GM13976 (cell line): ENCODE measurements around the gene FSD2.

ENCODE experiments used
- DNase-seq: peaks from one replicate; pipeline ENCODE4 v3.0.0; 2012; ENCODE audit warnings: low spot score
- in situ Hi-C: fragments of 300-500 bp; cut with MboI; formaldehyde crosslinking; loops from one replicate; pipeline ENCODE4 v1.12.0; 2022; ENCODE audit warnings: low sequenced_read_pairs, mixed read lengths, inconsistent platforms; ENCODE audit not compliant: unreplicated experiment
- TF ChIP-seq, protein P1 (sequence below): IDR thresholded peaks from 2 replicates; pipeline ENCODE4 v1.5.1; 2012; ENCODE audit warnings: borderline replicate concordance, mild to moderate bottlenecking; ENCODE audit not compliant: insufficient read depth; ENCODE audit errors: extremely low read depth, missing control alignments, control extremely low read depth

FSD2 gene

DNA sequence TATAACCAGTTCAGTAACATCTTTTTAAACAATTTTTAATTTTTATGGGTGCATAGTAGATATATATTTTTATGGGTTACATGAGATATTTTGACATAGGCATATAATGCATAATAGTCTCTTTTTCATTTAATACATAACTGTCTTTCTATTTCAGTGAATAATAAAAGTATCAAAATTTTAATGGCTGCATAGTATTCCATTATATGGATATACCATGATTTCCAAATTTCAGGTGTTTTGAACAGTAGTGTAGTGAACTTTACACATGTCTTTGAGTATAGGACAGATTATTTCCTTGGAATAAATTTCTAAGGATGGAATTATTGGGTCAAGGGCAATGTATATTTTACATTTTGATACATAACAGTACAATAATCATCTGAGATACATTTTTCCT is 14.3 kb upstream of the FSD2 start:
- TF ChIP-seq, protein P1, sequence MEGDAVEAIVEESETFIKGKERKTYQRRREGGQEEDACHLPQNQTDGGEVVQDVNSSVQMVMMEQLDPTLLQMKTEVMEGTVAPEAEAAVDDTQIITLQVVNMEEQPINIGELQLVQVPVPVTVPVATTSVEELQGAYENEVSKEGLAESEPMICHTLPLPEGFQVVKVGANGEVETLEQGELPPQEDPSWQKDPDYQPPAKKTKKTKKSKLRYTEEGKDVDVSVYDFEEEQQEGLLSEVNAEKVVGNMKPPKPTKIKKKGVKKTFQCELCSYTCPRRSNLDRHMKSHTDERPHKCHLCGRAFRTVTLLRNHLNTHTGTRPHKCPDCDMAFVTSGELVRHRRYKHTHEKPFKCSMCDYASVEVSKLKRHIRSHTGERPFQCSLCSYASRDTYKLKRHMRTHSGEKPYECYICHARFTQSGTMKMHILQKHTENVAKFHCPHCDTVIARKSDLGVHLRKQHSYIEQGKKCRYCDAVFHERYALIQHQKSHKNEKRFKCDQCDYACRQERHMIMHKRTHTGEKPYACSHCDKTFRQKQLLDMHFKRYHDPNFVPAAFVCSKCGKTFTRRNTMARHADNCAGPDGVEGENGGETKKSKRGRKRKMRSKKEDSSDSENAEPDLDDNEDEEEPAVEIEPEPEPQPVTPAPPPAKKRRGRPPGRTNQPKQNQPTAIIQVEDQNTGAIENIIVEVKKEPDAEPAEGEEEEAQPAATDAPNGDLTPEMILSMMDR, result no peak
- in situ Hi-C loops, result no loop called here
- no peak for DNase-seq

DNA sequence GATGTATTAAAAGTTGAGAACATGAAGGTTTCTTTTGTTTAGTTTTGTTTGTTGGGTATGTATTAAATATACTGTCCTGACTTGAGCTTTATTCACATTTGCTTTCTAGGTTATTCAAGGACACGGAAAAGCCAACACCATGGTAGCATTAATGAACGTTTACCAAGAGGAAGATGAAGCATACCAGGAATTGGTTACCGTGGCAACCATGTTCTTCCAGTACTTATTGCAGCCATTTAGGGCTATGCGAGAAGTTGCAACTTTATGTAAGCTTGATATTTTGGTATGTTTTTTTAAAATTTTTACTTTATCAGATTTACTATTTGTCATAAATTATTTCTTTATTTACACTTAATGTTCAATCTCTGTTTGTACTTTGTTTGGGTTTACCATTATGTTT is 7.1 kb upstream of the FSD2 start:
- DNase-seq, result no peak
- TF ChIP-seq, protein P1, result no peak
- in situ Hi-C loops, result no loop called here

DNA sequence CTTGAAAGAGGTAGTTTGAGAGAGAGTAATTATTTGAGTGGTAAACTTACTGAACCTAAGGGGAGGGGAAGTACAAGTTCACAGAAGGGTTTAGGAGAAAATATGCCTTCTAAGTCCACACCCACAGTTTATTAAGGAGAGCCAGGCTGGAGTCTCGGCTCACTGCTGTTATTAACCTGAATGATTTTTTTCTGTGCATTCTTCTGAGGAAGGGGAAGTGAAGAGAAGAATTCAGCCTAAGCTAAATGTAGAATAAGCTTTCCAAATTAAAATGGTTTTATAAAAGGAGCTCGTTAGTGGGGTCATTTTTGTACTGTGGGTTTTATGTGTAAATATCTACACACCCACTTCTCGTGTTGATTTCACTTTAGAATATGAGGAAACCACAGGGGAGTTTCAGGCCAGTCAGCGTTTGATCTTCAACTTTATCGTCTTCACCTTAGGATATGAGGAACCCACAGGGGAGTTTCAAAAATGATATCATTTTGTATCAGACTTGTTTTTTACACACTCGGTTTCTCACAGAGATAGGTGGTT is 5.1 kb upstream of the FSD2 start:
- TF ChIP-seq, protein P1, result no peak
- DNase-seq, result no peak
- in situ Hi-C loops, result no loop called here

DNA sequence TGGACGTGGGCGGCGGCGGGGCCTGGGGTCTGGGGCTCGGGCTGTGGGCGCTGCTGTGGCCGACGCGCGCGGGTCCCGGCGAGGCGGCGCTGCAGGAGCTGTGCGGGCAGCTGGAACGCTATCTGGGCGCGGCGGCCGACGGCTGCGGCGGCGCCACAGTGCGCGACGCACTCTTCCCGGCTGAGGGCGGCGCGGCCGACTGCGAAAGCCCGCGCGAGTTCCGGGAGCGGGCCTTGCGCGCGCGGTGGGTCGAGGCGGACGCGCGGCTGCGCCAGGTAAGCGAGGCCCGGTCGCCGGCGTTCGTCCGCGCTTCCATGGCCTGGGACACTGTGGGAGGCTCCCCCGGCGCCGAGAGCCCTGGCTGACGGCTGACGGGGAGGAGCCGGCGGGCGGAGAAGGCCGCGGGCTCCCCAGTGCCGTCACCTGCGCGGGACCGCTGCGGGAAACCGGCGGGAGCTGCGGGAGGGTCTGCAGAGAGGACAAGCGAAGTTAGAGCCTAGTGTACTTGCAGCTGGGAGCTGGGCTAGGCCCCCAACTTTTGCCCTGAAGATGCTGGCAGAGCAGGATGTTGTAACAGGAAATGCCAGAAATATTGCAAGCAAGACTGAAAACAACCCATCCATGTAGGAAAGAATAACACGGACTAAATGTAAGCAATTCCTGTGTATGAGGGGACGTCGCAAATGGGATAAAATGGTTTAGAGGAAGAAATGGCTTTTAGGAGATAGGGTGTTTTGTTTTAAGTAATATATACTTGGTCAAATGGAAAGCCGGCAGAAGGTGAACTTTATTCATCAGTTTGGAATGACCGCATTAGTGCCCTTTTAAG is 4.4 kb upstream of the FSD2 start:
- DNase-seq, result no peak
- TF ChIP-seq, protein P1, result no peak
- in situ Hi-C loops, result no loop called here

DNA sequence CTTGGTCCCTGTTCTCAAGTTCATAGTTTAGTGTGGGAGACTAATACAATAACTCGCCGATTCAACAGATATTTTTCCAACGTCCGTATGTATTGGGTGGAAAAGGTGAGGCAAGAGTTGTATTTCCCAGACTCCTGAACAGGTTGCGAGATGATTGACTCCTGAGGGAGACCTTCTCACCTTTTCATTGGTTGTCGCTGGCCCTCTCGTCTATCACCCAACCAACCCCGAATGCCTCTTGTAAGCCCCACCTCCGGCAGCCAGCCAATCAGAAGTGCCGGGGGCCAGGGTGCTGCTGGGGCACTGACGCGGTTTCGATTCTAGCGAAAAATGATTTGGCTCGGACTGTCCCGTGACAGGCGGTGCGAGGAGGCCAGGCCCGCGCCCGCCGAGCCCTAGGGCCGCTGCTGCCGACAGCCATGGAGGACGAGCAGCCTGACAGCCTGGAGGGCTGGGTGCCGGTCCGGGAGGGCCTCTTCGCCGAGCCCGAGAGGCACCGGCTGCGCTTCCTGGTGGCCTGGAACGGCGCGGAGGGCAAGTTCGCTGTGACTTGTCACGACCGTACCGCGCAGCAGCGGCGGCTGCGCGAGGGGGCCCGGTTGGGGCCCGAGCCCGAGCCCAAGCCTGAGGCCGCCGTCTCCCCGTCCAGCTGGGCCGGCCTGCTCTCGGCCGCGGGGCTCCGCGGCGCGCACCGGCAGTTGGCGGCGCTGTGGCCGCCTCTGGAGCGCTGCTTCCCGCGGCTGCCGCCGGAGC is 3.6 kb upstream of the FSD2 start, which contains the start of gene WHAMM:
Gene WHAMM, plus strand, starts transcription at position 321 of the 753 bp plus-strand sequence. Its CDS starts 99 bp downstream, at position 420.
- TF ChIP-seq, protein P1, result peak; percentile 47
- peak; percentile 91 for DNase-seq
- in situ Hi-C loops, result no loop called here

DNA sequence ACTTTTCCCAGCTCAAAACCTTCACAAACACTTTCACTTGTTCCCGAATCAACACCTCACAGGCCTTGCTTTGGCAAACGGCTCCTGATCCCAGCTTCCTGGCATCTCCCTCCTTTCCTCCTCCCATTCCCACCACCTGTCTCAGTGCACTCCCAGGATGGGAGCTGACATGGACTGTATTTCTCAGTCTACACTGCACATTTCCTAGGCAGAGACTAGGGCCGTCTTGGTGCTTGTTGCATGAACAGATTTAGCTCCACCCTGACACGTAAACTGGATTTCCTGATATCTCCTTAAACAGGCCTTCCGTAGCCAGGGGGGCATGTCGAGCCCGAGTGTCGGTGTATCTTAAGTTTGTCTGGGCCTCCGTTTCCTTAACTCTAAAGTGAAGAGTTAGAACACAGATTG is 2.8 kb upstream of the FSD2 start:
- in situ Hi-C loops, result no loop called here
- no peak for DNase-seq
- TF ChIP-seq, protein P1, result no peak
